Smooth muscle cell (in vitro differentiated cells): Measurements from ENCODE around the gene MEG3. TPM values are rescaled to one million over a fixed set of nuclear protein-coding genes. Genes with fewer than 3 reads are reported as not detected.

ENCODE experiments used
- DNase-seq: peaks from one replicate; lab custom pipeline; 2025; ENCODE audit not compliant: unreplicated experiment; lab: John Stamatoyannopoulos, UW
- H2AFZ ChIP-seq: fragments of 200-600 bp; sonication (generic); 2 replicates; pipeline ENCODE4 v1.6.0; 2016; ENCODE audit warnings: antibody characterized with exemption, low read depth, mild to moderate bottlenecking
- H3F3A ChIP-seq: fragments of 200-600 bp; sonication (generic); 2 replicates; pipeline ENCODE4 v1.6.0; 2017; ENCODE audit warnings: antibody characterized with exemption, low read depth
- H3K27ac ChIP-seq: fragments of 200-600 bp; sonication (generic); 2 replicates; pipeline ENCODE4 v1.5.1; 2016; ENCODE audit warnings: low read depth, mild to moderate bottlenecking
- H3K27me3 ChIP-seq: fragments of 200-600 bp; sonication (generic); 2 replicates; pipeline ENCODE4 v1.6.1; 2016; ENCODE audit warnings: low read depth, mild to moderate bottlenecking
- H3K36me3 ChIP-seq: fragments of 200-600 bp; sonication (generic); 2 replicates; pipeline ENCODE4 v1.5.1; 2016; ENCODE audit warnings: low read depth
- H3K4me1 ChIP-seq: fragments of 200-600 bp; sonication (generic); 2 replicates; pipeline ENCODE4 v1.5.1; 2016; ENCODE audit warnings: low read depth
- H3K4me2 ChIP-seq: fragments of 200-600 bp; sonication (generic); 2 replicates; pipeline ENCODE4 v1.6.0; 2016; ENCODE audit warnings: mild to moderate bottlenecking
- H3K4me3 ChIP-seq: fragments of 200-600 bp; sonication (generic); 2 replicates; pipeline ENCODE4 v1.5.1; 2016; ENCODE audit warnings: mild to moderate bottlenecking
- H3K79me2 ChIP-seq: fragments of 200-600 bp; sonication (generic); 2 replicates; pipeline ENCODE4 v1.6.0; 2016; ENCODE audit warnings: low read depth, mild to moderate bottlenecking
- H3K9ac ChIP-seq: fragments of 200-600 bp; sonication (generic); 2 replicates; pipeline ENCODE4 v1.6.0; 2016; ENCODE audit warnings: low read depth
- H3K9me3 ChIP-seq: fragments of 200-600 bp; sonication (generic); replicated peaks from 2 replicates; pipeline ENCODE4 v1.5.1; 2016; ENCODE audit warnings: low read depth
- H4K20me1 ChIP-seq: fragments of 200-600 bp; sonication (generic); 2 replicates; pipeline ENCODE4 v1.6.0; 2016; ENCODE audit warnings: low read depth
- CTCF ChIP-seq: fragments of 200-600 bp; sonication (generic); IDR thresholded peaks from 2 replicates; pipeline ENCODE4 v1.5.1; 2017; ENCODE audit warnings: borderline replicate concordance, mild to moderate bottlenecking, antibody characterized with exemption; ENCODE audit not compliant: insufficient read depth, poor library complexity, severe bottlenecking
- WGBS: methylation state at CpG from one replicate; pipeline ENCODE4 v1.1.7; 2016; ENCODE audit warnings: low lambda C conversion rate; 5-methylcytosine and 5-hydroxymethylcytosine counted together
- polyA plus RNA-seq: library from polyadenylated mRNA; unstranded; fragments of >200 nt; fragmentation: Nextera tagmentation; extraction: Ambion mirVana; gene quantifications from 2 replicates; pipeline ENCODE4 v1.2.1, GENCODE V29; 2016
- total RNA-seq: library from RNA; depleted of rRNA; stranded (reverse); fragments of >200 nt; gene quantifications from 2 replicates; pipeline ENCODE4 v1.2.3, GENCODE V29; 2014

MEG3 gene
- total and polyA plus RNA-seq, 2 experiments from 2014 or later: not detected

DNA sequence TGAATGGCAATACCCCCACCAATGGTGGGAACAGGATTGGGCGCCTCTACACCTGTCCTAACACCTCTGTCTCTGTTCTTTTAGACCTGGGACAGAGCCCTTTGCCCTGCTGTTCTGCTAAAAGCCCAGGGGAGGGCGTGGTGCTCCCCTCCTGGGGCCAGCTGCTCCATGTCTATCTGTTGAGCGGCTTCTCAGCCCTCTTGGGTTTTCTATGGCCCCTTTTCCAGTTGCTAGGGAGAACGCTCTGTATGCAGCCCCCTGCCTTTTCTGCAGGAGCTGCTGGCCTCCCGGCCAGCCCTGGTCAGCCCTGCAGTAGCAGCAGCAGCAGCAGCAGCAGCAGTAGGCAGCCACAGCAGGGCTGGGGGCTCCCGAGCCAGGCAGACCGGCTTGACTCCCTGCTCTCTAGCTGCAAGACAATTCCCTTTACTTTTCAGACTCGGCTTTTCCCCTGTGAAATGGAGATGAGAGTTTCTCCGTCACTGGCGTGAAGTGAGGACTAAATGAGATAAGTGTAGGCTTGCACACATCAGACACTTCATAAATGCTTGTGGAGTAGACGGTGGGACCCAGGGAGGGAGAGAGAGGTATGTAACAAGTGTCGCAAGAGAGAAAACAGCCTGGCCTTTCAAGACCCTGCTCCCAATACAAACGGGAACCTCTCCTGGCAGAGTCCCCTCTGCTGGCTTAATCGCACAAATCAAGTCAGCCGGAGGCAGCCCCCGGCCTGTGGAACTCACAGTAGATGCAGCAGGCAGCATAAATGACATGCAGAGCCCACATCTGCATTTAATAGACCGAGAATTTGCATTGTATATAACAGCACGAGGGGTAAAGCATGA lies 76.6 kb downstream of the MEG3 start:
- H3K9ac ChIP-seq: no peak overlapping the region
- H3K27ac ChIP-seq: peak overlapping the region; percentile 41
- peaks cover 2% of the 10 kb centered on the region for H3F3A ChIP-seq
- no peaks in the 10 kb centered on the region for H3K27me3 ChIP-seq
- peak; percentile 44 for TF ChIP-seq CTCF
- H3K9me3 ChIP-seq: no peaks in the 10 kb centered on the region
- H3K4me2 ChIP-seq: peak overlapping the region; percentile 83
- H2AFZ ChIP-seq: no peak overlapping the region
- peaks cover 52% of the 10 kb centered on the region for H3K4me1 ChIP-seq
- no peaks in the 10 kb centered on the region for H4K20me1 ChIP-seq
- WGBS: 23% methylated on average over 18 of the region's 18 CpGs
- no peak overlapping the region for H3K4me3 ChIP-seq
- H3K36me3 ChIP-seq: no peaks in the 10 kb centered on the region
- H3K79me2 ChIP-seq: peaks cover 4% of the 10 kb centered on the region
- no peak for DNase-seq

DNA sequence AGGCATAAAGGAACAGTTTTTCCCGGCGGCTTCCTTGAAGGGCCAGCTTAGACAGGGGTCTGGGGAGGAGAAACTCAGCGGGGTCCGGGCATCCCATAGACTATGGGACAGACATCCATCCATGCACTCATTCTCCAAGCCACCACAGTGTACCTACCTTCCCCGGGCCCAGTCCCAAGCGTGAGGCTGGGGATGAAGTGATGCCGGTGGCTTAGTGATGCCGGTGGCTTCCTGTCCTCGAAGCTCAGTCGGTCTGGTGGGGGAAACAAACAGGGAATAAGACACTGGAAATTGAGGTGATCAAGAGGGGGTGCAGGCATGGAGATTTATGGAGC lies 77.2 kb downstream of the MEG3 start:
- H3K4me3 ChIP-seq: no peak overlapping the region
- H3K9ac ChIP-seq: no peak overlapping the region
- H3F3A ChIP-seq: peaks cover 2% of the 10 kb centered on the region
- no peaks in the 10 kb centered on the region for H3K9me3 ChIP-seq
- WGBS: 74% methylated on average over 10 of the region's 10 CpGs
- H3K79me2 ChIP-seq: peaks cover 4% of the 10 kb centered on the region
- DNase-seq: no peak
- H3K36me3 ChIP-seq: no peaks in the 10 kb centered on the region
- H3K4me1 ChIP-seq: peaks cover 49% of the 10 kb centered on the region
- H3K27ac ChIP-seq: peak overlapping the region; percentile 41
- no peak for TF ChIP-seq CTCF
- H2AFZ ChIP-seq: no peak overlapping the region
- H4K20me1 ChIP-seq: no peaks in the 10 kb centered on the region
- no peaks in the 10 kb centered on the region for H3K27me3 ChIP-seq
- H3K4me2 ChIP-seq: peak overlapping the region; percentile 83

DNA sequence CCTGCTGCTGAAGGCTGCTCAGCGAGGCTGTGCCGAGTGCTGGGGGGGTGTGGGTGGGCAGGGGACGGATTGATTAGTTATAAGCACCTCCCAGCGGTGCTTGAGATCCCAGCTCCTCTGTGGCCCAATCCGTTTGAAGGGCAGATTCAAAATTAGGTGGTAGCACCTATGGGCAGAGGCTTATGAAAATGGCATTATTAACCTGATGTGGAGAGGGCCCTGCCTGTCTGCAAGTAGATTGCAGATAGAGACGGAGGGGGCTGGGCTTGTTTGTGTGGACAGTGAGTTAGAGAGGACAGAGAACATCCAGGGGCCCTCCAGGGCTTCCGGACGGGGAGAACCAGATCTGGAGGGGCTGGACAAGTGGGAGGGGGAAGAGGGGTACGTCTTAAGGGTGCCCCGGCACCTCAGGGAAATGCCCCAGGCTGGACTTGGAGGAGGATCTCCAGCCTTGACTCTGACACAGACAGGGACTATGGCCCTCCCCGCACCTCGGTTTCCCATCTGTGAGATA lies 77.8 kb downstream of the MEG3 start, which contains the start of gene RTL1:
Gene RTL1, minus strand, starts transcription at position 51 of the 514 bp plus-strand sequence. CDS start 18,934 bp downstream, outside the sequence.
- Histone ChIP-seq H2AFZ (no peak within 1 kb of the TSS), H3K9me3 (no peaks in the 10 kb centered on the region), H3K4me2 (peak within 1 kb of the TSS; percentile 83), H3K9ac (peak within 1 kb of the TSS; percentile 53), H3K36me3 (no peaks in the 10 kb centered on the region), H3K79me2 (peaks cover 4% of the 10 kb centered on the region), H3F3A (peaks cover 2% of the 10 kb centered on the region), H3K4me3 (peak within 1 kb of the TSS; percentile 42), H3K27ac (peak within 1 kb of the TSS; percentile 54), H3K27me3 (no peaks in the 10 kb centered on the region), H4K20me1 (no peaks in the 10 kb centered on the region), H3K4me1 (peaks cover 45% of the 10 kb centered on the region)
- DNase-seq: no peak
- 56% methylated on average over 12 of the region's 12 CpGs for WGBS
- no peak for TF ChIP-seq CTCF
